HFF-Myc (cell line): ENCODE data around the gene NRIP2.

Experiments used
- DNase-seq: peaks from one replicate; pipeline ENCODE4 v3.0.0-alpha.2; 2011; ENCODE audit warnings: low read depth; ENCODE audit errors: extremely low read depth
- H3K4me3 ChIP-seq: replicated peaks from 2 replicates; pipeline ENCODE4 v1.5.1; 2011; ENCODE audit warnings: low read depth, mild to moderate bottlenecking, control low read depth, low read length
- CTCF ChIP-seq: IDR thresholded peaks from 2 replicates; pipeline ENCODE4 v1.5.1; 2012; ENCODE audit warnings: mild to moderate bottlenecking, low read depth, low read length, control low read depth; ENCODE audit errors: missing control alignments

The NRIP2 gene

GRCh38 chr12:2824541-2824940 is 10.3 kb downstream of the NRIP2 start:
- H3K4me3 ChIP-seq: no peak overlapping the region
- no peak for TF ChIP-seq CTCF
- DNase-seq: no peak

- no peak for DNase-seq
- no peak overlapping the region for H3K4me3 ChIP-seq
- TF ChIP-seq CTCF: no peak
Measured at GRCh38 chr12:2823483-2823882, 11.4 kb downstream of the NRIP2 start.

- no peak overlapping the region for H3K4me3 ChIP-seq
- DNase-seq: no peak
- TF ChIP-seq CTCF: no peak
Measured at GRCh38 chr12:2820432-2820831, 14.4 kb downstream of the NRIP2 start.

- no peak overlapping the region for H3K4me3 ChIP-seq
- no peak for TF ChIP-seq CTCF
- DNase-seq: no peak
Measured at GRCh38 chr12:2819810-2820209, 15.0 kb downstream of the NRIP2 start.

GRCh38 chr12:2813214-2814185 is 21.3 kb downstream of the NRIP2 start:
- no peak for DNase-seq
- TF ChIP-seq CTCF: peak; percentile 76
- H3K4me3 ChIP-seq: peak overlapping the region; percentile 75

- H3K4me3 ChIP-seq: peak within 1 kb of the TSS; percentile 75
- no peak for TF ChIP-seq CTCF
- DNase-seq: peak; percentile 93
Measured at GRCh38 chr12:2812290-2813213, 22.3 kb downstream of the NRIP2 start, which contains the start of gene ITFG2. TSS of gene ITFG2 (plus strand) at chr12:2812668. CDS start at chr12:2812761, 93 bp downstream.
